ENCODE results near the gene ANXA8L1. TPM values are rescaled to one million over a fixed set of nuclear protein-coding genes. Genes with fewer than 3 reads are reported as not detected.
"Not testable (repeated sequence)": the region's sequence is repeated elsewhere in the genome, so short reads cannot be mapped to it uniquely, and the experiment has no call there.

The ANXA8L1 gene
- total and polyA plus RNA-seq, 8 donors, result 2.6 to 80.2 TPM; not detected in 6

GRCh38 chr10:46328853-46329689 is 46.5 kb upstream of the ANXA8L1 start:
- H3K27ac ChIP-seq, result no peak overlapping the region
- H3K9me3 ChIP-seq, result no peaks in the 10 kb centered on the region
- no peak for TF ChIP-seq EP300 (IDR thresholded peaks at IDR 0.05)
- whole genome bisulfite sequencing, 5 donors, result 65 to 79% (median 77%) methylated on average over 9 of the region's 9 CpGs
- H3K4me1 ChIP-seq, result no peaks in the 10 kb centered on the region
- H3K4me3 ChIP-seq, result no peak overlapping the region
- H3K27me3 ChIP-seq, result no peaks in the 10 kb centered on the region
- no peak for DNase-seq
- intact Hi-C loops (cut with DNase I; ENCODE audit: low total_unique reads), result no loop called here
- no peaks in the 10 kb centered on the region for H3K36me3 ChIP-seq

- TF ChIP-seq POLR2AphosphoS5 (IDR thresholded peaks at IDR 0.05) (no peak), POLR2A (IDR thresholded peaks at IDR 0.05) (no peak), EP300 (IDR thresholded peaks at IDR 0.05) (no peak)
- WGBS, 5 donors, result 52 to 79% (median 59%) methylated on average over 7 to 8 of the region's 8 CpGs
These were observed 45.9 kb upstream of the ANXA8L1 start for GRCh38 chr10:46329690-46330016.

GRCh38 chr10:46330894-46331293 is 44.7 kb upstream of the ANXA8L1 start:
- Histone ChIP-seq H3K9me3 (no peaks in the 10 kb centered on the region), H3K36me3 (no peaks in the 10 kb centered on the region), H3K4me1 (no peaks in the 10 kb centered on the region), H3K27ac (no peak overlapping the region), H3K27me3 (no peaks in the 10 kb centered on the region), H3K4me3 (no peak overlapping the region)
- TF ChIP-seq POLR2A (IDR thresholded peaks at IDR 0.05) (no peak), EP300 (IDR thresholded peaks at IDR 0.05) (no peak), POLR2AphosphoS5 (IDR thresholded peaks at IDR 0.05) (no peak), CTCF (IDR thresholded peaks at IDR 0.05) (no peak)
- 72 to 85% (median 78%) methylated on average over 3 of the region's 3 CpGs for WGBS, 5 donors
- intact Hi-C loops (cut with DNase I; ENCODE audit: low total_unique reads), result no loop called here
- DNase-seq, result no peak

More at GRCh38 chr10:46329690-46330016, 45.9 kb upstream of the ANXA8L1 start:
- intact Hi-C loops (cut with DNase I; ENCODE audit: low total_unique reads), result no loop called here
- Histone ChIP-seq H3K36me3 (no peaks in the 10 kb centered on the region), H3K4me3 (no peak overlapping the region), H3K9me3 (no peaks in the 10 kb centered on the region), H3K27ac (no peak overlapping the region), H3K27me3 (no peaks in the 10 kb centered on the region), H3K4me1 (no peaks in the 10 kb centered on the region)
- no peak for DNase-seq

- H3K27ac ChIP-seq, result not testable (repeated sequence)
- 74 to 86% (median 83%) methylated on average over 2 to 4 of the region's 4 CpGs for WGBS, 5 donors
These were observed 10.1 kb upstream of the ANXA8L1 start for GRCh38 chr10:46365484-46365883.

GRCh38 chr10:46367209-46367608 is 8.4 kb upstream of the ANXA8L1 start:
- H3K4me3 ChIP-seq; H3K27me3 ChIP-seq; H3K27ac ChIP-seq; H3K9me3 ChIP-seq; DNase-seq; H3K4me1 ChIP-seq; intact Hi-C loops (cut with DNase I; ENCODE audit: low total_unique reads); H3K36me3 ChIP-seq: not testable (repeated sequence)
- 71 to 95% methylated on average over 2 of the region's 5 CpGs; no CpG with 5 or more reads in 3 of the 5 donors for WGBS, 5 donors

More at GRCh38 chr10:46365484-46365883, 10.1 kb upstream of the ANXA8L1 start:
- H3K27me3 ChIP-seq; H3K4me1 ChIP-seq; DNase-seq; H3K36me3 ChIP-seq; H3K4me3 ChIP-seq; intact Hi-C loops (cut with DNase I; ENCODE audit: low total_unique reads); H3K9me3 ChIP-seq: not testable (repeated sequence)

GRCh38 chr10:46367666-46368240 is 7.8 kb upstream of the ANXA8L1 start:
- H3K27me3 ChIP-seq; intact Hi-C loops (cut with DNase I; ENCODE audit: low total_unique reads); H3K9me3 ChIP-seq; H3K27ac ChIP-seq; H3K4me1 ChIP-seq; H3K4me3 ChIP-seq; H3K36me3 ChIP-seq; DNase-seq: not testable (repeated sequence)
- 63 to 84% (median 70%) methylated on average over 3 to 6 of the region's 8 CpGs; no CpG with 5 or more reads in 1 of the 5 donors for WGBS, 5 donors

GRCh38 chr10:46368956-46369355 is 6.6 kb upstream of the ANXA8L1 start:
- H3K27me3 ChIP-seq; DNase-seq; H3K4me3 ChIP-seq; H3K27ac ChIP-seq; H3K36me3 ChIP-seq; intact Hi-C loops (cut with DNase I; ENCODE audit: low total_unique reads); H3K9me3 ChIP-seq; H3K4me1 ChIP-seq: not testable (repeated sequence)
- whole genome bisulfite sequencing, 5 donors, result 80 to 95% (median 94%) methylated on average over 1 to 10 of the region's 11 CpGs

- WGBS, 5 donors, result 75 to 100% (median 78%) methylated on average over 1 to 3 of the region's 3 CpGs
- H3K4me3 ChIP-seq; H3K27me3 ChIP-seq; H3K4me1 ChIP-seq; intact Hi-C loops (cut with DNase I; ENCODE audit: low total_unique reads); H3K9me3 ChIP-seq; H3K27ac ChIP-seq; DNase-seq; H3K36me3 ChIP-seq: not testable (repeated sequence)
These were observed 1.2 kb upstream of the ANXA8L1 start for GRCh38 chr10:46374410-46374809.

GRCh38 chr10:46377022-46377421 is 1.4 kb downstream of the ANXA8L1 start:
- H3K4me3 ChIP-seq; H3K27me3 ChIP-seq; H3K9me3 ChIP-seq; intact Hi-C loops (cut with DNase I; ENCODE audit: low total_unique reads); DNase-seq; H3K36me3 ChIP-seq; H3K27ac ChIP-seq; H3K4me1 ChIP-seq: not testable (repeated sequence)
- WGBS, 5 donors, result no CpG with 5 or more reads among the region's 1 CpG

GRCh38 chr10:46377651-46378050 is 2.1 kb downstream of the ANXA8L1 start:
- H3K36me3 ChIP-seq; intact Hi-C loops (cut with DNase I; ENCODE audit: low total_unique reads); H3K4me1 ChIP-seq; H3K27me3 ChIP-seq; DNase-seq; H3K9me3 ChIP-seq; H3K4me3 ChIP-seq; H3K27ac ChIP-seq: not testable (repeated sequence)
- WGBS, 5 donors, result 75 to 100% methylated on average over 1 of the region's 4 CpGs; no CpG with 5 or more reads in 3 of the 5 donors
